DOHH2 (cell line): ENCODE results near the gene ABCA1.

Experiments used
- CTCF ChIP-seq: fragments of 200-600 bp; sonication (generic); IDR thresholded peaks from one replicate; pipeline ENCODE4 v1.5.1; 2014; ENCODE audit warnings: antibody characterized with exemption, mild to moderate bottlenecking, low read depth, low read length; ENCODE audit not compliant: poor library complexity, severe bottlenecking
- EZH2phosphoT487 ChIP-seq: fragments of 200-600 bp; sonication (generic); IDR thresholded peaks from 2 replicates; pipeline ENCODE4 v1.6.1; 2017; ENCODE audit warnings: borderline replicate concordance, mild to moderate bottlenecking, antibody characterized with exemption, low read length, moderate library complexity, mixed read lengths

GRCh38 chr9:104977168-104977567 is 49.2 kb upstream of the ABCA1 start:
- TF ChIP-seq EZH2phosphoT487, result no peak
- no peak for TF ChIP-seq CTCF
